Keratinocyte (primary cell): ENCODE measurements around the gene GMPS. TPM values are rescaled to one million over a fixed set of nuclear protein-coding genes. Genes with fewer than 3 reads are reported as not detected.
A peak's percentile ranks its signal among the peaks of the same experiment; 100 is the strongest.
"Not testable (repeated sequence)": the region's sequence is repeated elsewhere in the genome, so short reads cannot be mapped to it uniquely, and the experiment has no call there.

ENCODE experiments used
- DNase-seq: peaks from one replicate; pipeline ENCODE4 v3.0.0-alpha.2; 2011; ENCODE audit warnings: low read depth, missing footprints, low spot score
- FAIRE-seq: peaks from 2 replicates; lab custom pipeline; 2011; peaks lifted over from hg19 to GRCh38; lab: Jason Lieb, UNC
- H2AFZ ChIP-seq: 2 replicates; pipeline ENCODE4 v1.6.0; 2012; ENCODE audit warnings: low read length, control low read depth, inconsistent platforms; ENCODE audit not compliant: control insufficient read depth
- H3K27ac ChIP-seq: 2 replicates; pipeline ENCODE4 v1.5.1; 2011; ENCODE audit warnings: low read length; ENCODE audit not compliant: control insufficient read depth, insufficient read depth
- H3K27me3 ChIP-seq: 3 replicates; pipeline ENCODE4 v1.6.0; 2011; ENCODE audit warnings: low read length; ENCODE audit not compliant: control insufficient read depth, insufficient read depth; ENCODE audit errors: extremely low read depth
- H3K36me3 ChIP-seq, 2 experiments: 2 replicates in 1 of 2; 3 replicates in 1 of 2; pipeline ENCODE4 v1.5.1; 2011; ENCODE audit warnings: low read length in 2 of 2, mild to moderate bottlenecking in 1 of 2; ENCODE audit not compliant: control insufficient read depth in 2 of 2, insufficient read depth in 2 of 2; ENCODE audit errors: extremely low read depth in 1 of 2
- H3K4me1 ChIP-seq: 3 replicates; pipeline ENCODE4 v1.5.1; 2011; ENCODE audit warnings: low read length; ENCODE audit not compliant: control insufficient read depth, insufficient read depth; ENCODE audit errors: extremely low read depth
- H3K4me2 ChIP-seq: 3 replicates; pipeline ENCODE4 v1.6.0; 2011; ENCODE audit warnings: low read depth, low read length; ENCODE audit not compliant: control insufficient read depth, insufficient read depth; ENCODE audit errors: extremely low read depth
- H3K4me3 ChIP-seq, 3 experiments: fragments of 200-600 bp in 1 of 3; sonication (generic) in 1 of 3; 2 replicates in 2 of 3; 3 replicates in 1 of 3; pipeline ENCODE4 v1.5.1; 2011 to 2016; ENCODE audit warnings: low read length in 3 of 3, mild to moderate bottlenecking in 3 of 3, control low read depth in 2 of 3, inconsistent platforms in 1 of 3, low read depth in 1 of 3, mixed read lengths in 1 of 3, mixed run types in 1 of 3, moderate library complexity in 1 of 3; ENCODE audit not compliant: control insufficient read depth in 2 of 3, insufficient read depth in 2 of 3; ENCODE audit errors: extremely low read depth in 1 of 3
- H3K79me2 ChIP-seq: 2 replicates; pipeline ENCODE4 v1.6.0; 2012; ENCODE audit warnings: low read length; ENCODE audit not compliant: control insufficient read depth, insufficient read depth
- H3K9ac ChIP-seq: 3 replicates; pipeline ENCODE4 v1.6.0; 2011; ENCODE audit warnings: low read length; ENCODE audit not compliant: control insufficient read depth, insufficient read depth; ENCODE audit errors: extremely low read depth
- H3K9me1 ChIP-seq: 3 replicates; pipeline ENCODE4 v1.6.0; 2011; ENCODE audit warnings: low read length; ENCODE audit not compliant: control insufficient read depth, insufficient read depth; ENCODE audit errors: extremely low read depth
- H3K9me3 ChIP-seq: 2 replicates; pipeline ENCODE4 v1.5.1; 2012; ENCODE audit warnings: low read depth, low read length; ENCODE audit not compliant: control insufficient read depth
- H4K20me1 ChIP-seq: 3 replicates; pipeline ENCODE4 v1.6.0; 2011; ENCODE audit warnings: low read length; ENCODE audit not compliant: control insufficient read depth, insufficient read depth; ENCODE audit errors: extremely low read depth
- EZH2 ChIP-seq: IDR thresholded peaks from one replicate; pipeline ENCODE4 v1.6.1; 2012; ENCODE audit warnings: inconsistent platforms, mild to moderate bottlenecking, low read length, moderate library complexity
- dilution Hi-C: fragments of 300-500 bp; cut with MboI; formaldehyde crosslinking; loops from one replicate; pipeline ENCODE4 v1.7.0; 2020; ENCODE audit warnings: low sequenced_read_pairs; ENCODE audit not compliant: extremely low pct_ligation_motif_present
- polyA minus RNA-seq, 3 experiments: library from RNA; depleted of rRNA, polyadenylated mRNA; stranded (reverse); fragments of >200 nt; gene quantifications; 1 replicate in 1 of 3; 2 replicates in 1 of 3; 3 replicates in 1 of 3; pipeline ENCODE4 v1.2.3, GENCODE V29; 2011
- polyA plus RNA-seq, 5 experiments: library from polyadenylated mRNA; depleted of rRNA in 3 of 5; stranded (reverse) in 3 of 5; stranded (forward) in 1 of 5; unstranded in 1 of 5; fragments of >200 nt; gene quantifications; 1 replicate in 1 of 5; 2 replicates in 3 of 5; 3 replicates in 1 of 5; pipeline versions ENCODE4 v1.2.1 to v1.2.3, GENCODE V29; 2011 to 2012; ENCODE audit warnings: missing spikeins in 2 of 5, low read depth in 1 of 5, low replicate concordance in 1 of 5
- TF ChIP-seq, protein P1 (sequence below), 3 experiments: IDR thresholded peaks in 1 of 3; conservative IDR thresholded peaks in 1 of 3; optimal IDR thresholded peaks in 1 of 3; 2 replicates in 2 of 3; 3 replicates in 1 of 3; pipeline versions ENCODE3 to v1.5.1; 2011; ENCODE audit warnings: low read length in 3 of 3, mild to moderate bottlenecking in 3 of 3, moderate library complexity in 2 of 3, control low read depth in 1 of 3, inconsistent platforms in 1 of 3; ENCODE audit not compliant: insufficient read depth in 2 of 3; ENCODE audit errors: extremely low read depth in 1 of 3

Gene GMPS
- polyA plus RNA-seq (19.5 to 53.7 TPM (median 51.8 TPM) in 3 replicates), polyA minus RNA-seq (13.7 to 68.3 TPM (median 22.6 TPM) in 3 replicates)
- polyA plus RNA-seq (2011; ENCODE audit: low read depth), result 36.2 TPM
- polyA plus RNA-seq (2011; cell fraction: cytosol; rRNA removed), result 28.6 and 56.6 TPM in 2 replicates
- polyA plus RNA-seq (2011; cell fraction: nucleus; rRNA removed), result 22.9 and 33.3 TPM in 2 replicates
- polyA plus RNA-seq (2012; ENCODE audit: low replicate concordance), result 45.7 and 52.0 TPM in 2 replicates
- polyA minus RNA-seq (2011; cell fraction: cytosol; rRNA and poly(A)+ RNA removed), result 21.1 TPM
- polyA minus RNA-seq (2011; cell fraction: nucleus; rRNA and poly(A)+ RNA removed), result 7.2 and 21.8 TPM in 2 replicates

DNA sequence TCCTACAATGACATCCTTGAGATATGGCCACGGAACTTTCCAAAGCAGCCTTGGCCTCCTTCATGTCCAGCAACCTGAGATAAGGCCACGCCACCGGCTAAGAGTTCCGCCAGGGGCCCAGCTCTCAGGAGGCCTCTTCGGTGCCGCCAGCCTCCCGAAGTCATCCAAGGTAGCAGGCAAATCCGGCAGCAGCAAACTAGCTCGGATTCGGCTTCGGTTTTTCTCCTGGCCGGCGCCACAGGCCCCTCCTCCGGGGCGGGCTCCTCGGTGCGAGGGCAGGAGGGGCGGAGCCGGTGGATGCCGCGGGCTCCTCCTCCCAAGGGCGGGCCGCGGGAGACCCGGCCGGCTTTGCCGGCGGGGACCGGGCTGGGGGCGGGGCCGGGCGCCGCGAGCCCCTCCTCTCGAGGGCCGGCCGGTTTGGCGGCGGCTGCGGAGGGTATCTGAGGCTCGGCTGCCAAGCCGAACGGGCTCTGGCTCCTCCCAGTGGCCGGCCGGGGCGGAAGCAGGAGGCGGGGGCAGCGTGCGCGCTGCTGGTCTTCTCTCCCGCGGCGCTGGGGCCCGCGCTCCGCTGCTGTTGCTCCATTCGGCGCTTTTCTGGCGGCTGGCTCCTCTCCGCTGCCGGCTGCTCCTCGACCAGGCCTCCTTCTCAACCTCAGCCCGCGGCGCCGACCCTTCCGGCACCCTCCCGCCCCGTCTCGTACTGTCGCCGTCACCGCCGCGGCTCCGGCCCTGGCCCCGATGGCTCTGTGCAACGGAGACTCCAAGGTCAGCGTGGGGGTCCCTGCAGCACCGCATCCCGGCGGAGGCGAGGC lies at the start of gene GMPS:
Gene GMPS (plus strand): TSS at position 518 of the 812 bp plus-strand sequence. CDS start 221 bp downstream, at position 739.
- FAIRE-seq (no peak), DNase-seq (no peak)
- Histone ChIP-seq H3K9me1 (no peaks in the 10 kb centered on the region), H2AFZ (peak within 1 kb of the TSS; percentile 97), H3K4me1 (peaks cover 12% of the 10 kb centered on the region), H4K20me1 (no peaks in the 10 kb centered on the region), H3K27ac (peak within 1 kb of the TSS; percentile 76), H3K9ac (peak within 1 kb of the TSS; percentile 87), H3K36me3 (no peaks in the 10 kb centered on the region), H3K4me2 (peak within 1 kb of the TSS; percentile 99), H3K79me2 (peaks cover 48% of the 10 kb centered on the region), H3K4me3 (peak within 1 kb of the TSS; percentile 94 to 99 (median 95)), H3K9me3 (no peaks in the 10 kb centered on the region), H3K27me3 (no peaks in the 10 kb centered on the region)
- dilution Hi-C loops, result no loop called here
- TF ChIP-seq, protein P1, sequence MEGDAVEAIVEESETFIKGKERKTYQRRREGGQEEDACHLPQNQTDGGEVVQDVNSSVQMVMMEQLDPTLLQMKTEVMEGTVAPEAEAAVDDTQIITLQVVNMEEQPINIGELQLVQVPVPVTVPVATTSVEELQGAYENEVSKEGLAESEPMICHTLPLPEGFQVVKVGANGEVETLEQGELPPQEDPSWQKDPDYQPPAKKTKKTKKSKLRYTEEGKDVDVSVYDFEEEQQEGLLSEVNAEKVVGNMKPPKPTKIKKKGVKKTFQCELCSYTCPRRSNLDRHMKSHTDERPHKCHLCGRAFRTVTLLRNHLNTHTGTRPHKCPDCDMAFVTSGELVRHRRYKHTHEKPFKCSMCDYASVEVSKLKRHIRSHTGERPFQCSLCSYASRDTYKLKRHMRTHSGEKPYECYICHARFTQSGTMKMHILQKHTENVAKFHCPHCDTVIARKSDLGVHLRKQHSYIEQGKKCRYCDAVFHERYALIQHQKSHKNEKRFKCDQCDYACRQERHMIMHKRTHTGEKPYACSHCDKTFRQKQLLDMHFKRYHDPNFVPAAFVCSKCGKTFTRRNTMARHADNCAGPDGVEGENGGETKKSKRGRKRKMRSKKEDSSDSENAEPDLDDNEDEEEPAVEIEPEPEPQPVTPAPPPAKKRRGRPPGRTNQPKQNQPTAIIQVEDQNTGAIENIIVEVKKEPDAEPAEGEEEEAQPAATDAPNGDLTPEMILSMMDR (optimal IDR thresholded peaks at IDR 0.05 in 1 of 3, IDR thresholded peaks at IDR 0.05 in 1 of 3, conservative IDR thresholded peaks at IDR 0.05 in 1 of 3; ENCODE audit: extremely low read depth in 1 of 3, insufficient read depth in 2 of 3, low read length in 3 of 3), result peak; percentile 23 to 62 (median 57)
- no peak for TF ChIP-seq EZH2

DNA sequence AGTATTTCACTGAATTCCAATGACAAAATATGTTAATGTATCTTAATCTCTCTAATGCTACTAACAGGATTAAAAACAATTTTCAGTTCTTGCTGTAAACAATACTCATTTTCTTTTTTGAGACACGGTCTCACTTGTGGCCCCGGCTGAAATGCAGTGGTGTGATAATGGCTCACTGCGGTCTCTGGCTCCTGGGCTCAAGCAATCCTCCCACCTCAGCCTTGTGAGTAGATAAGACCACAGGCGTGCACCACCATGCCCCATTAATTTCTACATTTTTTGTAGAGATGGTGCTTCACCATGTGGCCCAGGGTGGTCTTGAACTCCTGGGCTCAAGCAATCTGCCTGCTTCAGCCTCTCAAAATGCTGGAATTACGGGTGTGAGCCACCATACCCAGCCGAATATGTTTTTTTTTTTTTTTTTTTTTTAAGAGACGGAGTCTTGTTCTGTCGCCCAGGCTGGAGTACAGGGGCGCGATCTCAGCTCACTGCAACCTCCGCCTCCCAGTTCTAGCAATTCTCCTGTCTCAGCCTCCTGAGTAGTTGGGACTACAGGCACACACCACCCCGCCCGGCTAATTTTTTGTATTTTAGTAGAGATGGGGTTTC lies 41.9 kb upstream of the GMPS start:
- H3K27me3 ChIP-seq, H3K4me3 ChIP-seq, H3K79me2 ChIP-seq, H4K20me1 ChIP-seq, DNase-seq, dilution Hi-C loops, H3K27ac ChIP-seq, H3K9me1 ChIP-seq, H2AFZ ChIP-seq, H3K9ac ChIP-seq, H3K9me3 ChIP-seq, FAIRE-seq, H3K4me2 ChIP-seq, H3K4me1 ChIP-seq, H3K36me3 ChIP-seq: not testable (repeated sequence)
